Activated effector memory CD4-positive, alpha-beta T cell treated with Interleukin-2 at 50 U/mL for 16 hours (primary cell): ENCODE measurements around the gene TRIM26.

Experiments
- DNase-seq: peaks from one replicate; pipeline ENCODE4 v3.0.0-alpha.2; 2020

TRIM26 gene

DNA sequence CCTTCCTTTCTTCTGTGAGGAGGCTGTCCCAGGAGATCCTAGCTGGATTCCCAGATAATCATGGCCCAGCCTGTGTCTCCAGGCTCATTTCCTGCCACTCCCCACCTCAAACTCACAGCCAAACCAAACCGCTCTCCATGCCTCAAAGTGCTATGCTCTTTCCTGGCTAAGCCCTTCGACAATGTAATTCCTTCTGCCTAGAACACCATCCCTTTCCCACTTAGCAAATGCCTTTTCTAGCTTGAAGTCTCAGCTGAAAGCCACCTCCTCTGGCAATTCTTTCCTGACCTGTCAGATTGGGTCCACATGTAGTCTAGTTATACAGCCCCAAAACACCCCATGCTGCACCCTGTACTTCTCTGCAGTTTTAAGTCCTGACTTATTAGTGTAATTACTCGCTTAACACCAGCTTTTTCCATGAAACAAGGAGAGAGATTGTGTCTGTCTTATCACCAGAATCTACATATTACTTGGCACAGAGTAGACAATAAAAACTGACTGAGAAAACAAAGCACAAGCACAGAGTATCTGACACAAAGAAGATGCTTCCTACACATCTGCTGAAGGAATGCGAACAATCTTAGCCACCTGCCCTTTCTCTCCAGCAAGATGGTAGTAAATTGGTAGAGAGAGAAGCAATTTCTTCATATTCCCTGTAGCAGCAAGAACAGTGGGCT lies 5.4 kb downstream of the TRIM26 start:
- no peak for DNase-seq

DNA sequence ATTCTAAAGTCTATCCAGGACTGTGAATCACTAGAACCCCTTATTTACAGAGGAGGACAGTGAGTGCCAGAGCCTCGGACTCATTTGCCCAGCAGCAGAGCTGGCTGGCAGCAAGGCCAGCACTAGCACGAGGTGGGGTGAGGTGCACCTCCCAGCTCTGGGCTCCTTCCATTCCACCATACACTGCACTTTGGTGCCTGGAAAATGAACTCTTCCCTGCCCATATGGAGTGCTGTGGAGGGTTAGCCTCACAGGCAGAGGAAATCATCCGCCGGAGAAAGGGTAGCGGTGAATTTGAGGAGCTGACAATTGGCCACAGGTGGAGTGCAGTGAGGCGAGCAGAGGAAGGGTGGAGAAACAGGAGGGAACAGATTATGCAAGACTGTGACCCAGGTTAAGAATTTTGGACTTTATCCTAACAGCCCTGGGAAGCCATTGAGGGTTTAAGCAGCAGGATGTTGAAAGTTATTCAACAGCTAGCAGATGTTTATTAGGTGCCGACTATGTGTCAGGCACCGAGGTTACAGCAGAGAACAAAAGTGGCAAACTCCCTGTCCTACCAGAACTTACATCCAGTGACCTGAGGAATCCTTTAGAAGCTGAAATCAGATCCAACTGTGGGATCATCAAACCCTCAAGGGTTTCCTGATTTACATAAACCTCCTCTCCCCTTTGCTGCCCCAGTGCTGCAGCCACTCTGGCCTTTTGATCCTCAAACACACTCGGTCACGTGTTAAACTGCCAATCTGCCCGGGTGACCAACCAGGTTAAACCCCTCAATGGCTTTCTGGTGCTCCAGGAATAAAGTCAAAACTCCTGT lies 6.2 kb downstream of the TRIM26 start:
- no peak for DNase-seq

DNA sequence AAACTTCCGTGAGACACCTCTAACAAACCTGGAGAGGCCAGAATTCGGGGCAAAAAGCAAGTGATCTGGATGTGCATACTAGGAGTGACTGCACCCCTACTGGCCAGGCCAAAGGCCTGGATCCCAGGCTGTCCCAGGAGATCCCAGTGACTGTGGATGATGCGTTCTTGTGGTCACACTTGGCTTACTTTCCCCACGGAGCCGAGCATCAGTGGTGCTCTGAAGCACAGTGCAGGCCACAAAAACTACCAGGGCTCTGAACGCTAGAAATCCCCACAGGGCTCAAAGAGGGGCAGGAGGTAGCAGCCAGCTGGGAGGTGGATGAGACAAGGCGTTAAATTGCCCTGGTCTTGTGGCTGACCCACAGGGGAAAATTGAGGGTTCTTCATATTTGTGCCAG lies 7.1 kb downstream of the TRIM26 start:
- DNase-seq, result no peak

DNA sequence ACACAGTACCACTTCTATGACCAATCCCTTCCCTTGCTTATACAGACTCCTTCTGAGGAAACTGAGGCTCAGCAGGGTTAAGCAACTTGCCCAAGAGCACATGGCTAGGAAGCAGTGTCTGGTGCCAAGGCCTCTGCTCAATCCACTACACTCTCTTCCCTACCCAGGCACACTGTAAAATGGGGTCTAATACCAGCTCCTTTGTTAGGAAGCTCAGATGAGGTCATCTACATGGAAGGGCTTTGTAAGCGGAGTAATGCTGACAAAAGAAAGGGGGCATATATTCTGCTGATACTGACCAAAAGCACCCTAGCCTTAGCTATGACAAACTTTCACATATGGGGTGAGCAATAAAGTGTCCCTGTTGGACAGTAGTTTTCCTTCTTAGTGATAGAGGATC lies 9.1 kb downstream of the TRIM26 start:
- no peak for DNase-seq

DNA sequence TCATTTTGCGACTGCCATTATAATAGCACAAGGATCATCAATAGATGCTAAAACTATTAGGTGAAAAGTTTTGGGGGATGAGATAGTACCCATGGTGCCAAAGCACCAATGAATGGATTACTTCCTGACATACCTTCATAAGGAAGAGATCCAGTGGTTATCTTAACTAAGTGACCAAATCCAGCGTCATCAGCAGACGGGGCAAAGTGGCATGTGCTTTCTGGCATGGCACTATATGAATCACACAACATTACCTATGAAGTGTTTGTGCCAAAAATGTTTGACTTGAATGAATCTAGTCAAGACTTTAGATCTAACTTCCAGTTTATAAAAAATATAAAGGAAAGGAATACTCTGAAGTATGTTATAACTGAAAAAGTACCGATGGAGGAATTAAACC lies 10.8 kb downstream of the TRIM26 start:
- no peak for DNase-seq

DNA sequence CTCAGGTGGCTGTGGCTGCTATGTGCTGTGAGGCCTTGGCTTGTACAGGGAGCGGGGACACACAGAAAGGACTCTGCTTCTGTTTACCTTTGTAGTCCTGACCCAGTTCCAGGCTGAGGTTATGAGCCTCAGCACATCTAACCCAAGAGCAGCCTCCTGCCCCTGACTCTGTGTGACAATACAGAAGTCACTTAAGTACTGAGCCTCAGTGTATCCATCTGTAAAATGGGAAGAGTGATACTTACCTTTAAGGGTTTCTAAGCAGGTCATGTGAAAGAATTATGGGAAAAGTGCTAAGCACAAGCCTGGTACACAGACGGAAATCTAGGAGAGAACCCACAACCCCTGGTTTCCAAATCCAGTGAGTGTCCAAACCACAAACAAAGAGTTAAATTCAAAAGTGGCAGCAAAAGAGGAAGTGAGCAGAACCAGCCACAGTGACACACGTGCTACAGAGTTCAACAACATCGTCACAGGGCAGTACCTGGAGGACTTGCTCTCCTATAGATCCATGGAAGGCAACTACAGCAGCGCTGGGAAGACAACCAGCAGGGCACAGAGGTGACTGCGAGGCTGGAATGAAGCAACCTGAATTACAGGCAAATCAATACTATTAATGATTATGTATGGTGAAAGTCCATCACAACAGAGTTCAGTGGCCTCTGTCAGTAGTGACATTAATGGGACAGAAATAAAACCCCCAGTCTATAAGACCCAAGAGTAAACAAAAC lies 12.5 kb downstream of the TRIM26 start:
- no peak for DNase-seq

DNA sequence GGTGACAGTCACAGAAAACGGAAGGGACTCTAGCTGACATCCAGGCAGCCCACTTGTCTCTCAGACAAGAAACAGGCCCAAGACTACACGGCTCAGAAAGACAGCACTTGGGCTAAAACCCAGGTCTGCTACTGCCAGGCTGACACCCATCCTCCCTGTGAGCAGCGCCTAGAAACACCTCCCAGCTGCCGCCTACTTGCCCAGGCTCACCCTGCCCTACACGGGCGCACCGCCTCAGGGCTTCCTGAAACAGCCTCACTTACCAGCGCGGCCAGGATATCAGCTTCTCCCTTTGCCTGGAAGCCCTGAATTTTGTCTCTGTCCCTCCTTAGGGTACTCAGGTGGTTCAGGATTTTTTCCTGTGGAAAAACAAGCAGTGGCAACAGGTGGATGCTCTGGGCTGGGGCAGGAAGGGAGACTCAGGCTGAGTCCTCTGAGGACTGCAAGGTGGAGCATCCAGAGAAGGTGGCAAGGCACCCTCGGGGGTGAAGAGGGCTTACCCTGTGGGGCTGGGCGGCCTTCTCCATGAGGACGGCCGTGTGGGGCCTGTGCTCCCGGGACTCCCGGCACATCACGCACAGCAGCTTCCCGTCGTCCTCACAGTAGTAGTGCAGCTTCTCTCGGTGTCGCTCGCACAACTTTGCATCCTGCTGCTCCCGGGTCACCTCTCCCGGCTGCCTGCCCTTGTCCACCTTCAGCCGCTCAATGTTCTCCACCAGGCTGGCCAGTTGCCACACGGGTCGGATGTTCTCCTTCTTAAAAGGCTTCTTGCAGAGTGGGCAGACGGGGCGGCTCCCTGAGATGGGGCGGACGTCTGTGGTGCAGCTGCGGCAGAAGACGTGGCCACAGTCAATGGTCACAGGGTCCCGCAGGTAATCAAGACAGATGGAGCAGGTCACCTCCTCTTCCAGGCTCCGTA lies 14.8 kb downstream of the TRIM26 start:
- no peak for DNase-seq

DNA sequence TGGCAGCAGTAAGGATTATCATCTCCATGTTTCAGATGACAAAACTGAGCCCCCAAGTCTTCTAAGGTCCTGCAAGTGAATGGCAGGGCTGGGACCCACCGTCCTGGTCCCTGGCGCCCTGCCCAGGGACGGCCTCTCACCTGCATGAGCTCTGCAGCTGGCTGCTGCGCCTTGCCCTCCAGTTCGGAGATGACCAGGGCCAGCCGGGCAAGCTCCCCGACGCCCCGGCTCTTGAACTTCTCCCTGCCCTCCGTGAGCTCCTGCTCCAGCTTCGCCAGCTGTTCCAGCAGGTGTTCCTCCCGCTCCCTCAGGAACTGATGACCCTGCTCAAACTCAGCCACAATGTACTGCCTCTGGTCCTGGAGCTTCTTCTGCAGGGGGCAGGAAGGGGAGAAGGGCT lies 16.8 kb downstream of the TRIM26 start:
- DNase-seq, result no peak

DNA sequence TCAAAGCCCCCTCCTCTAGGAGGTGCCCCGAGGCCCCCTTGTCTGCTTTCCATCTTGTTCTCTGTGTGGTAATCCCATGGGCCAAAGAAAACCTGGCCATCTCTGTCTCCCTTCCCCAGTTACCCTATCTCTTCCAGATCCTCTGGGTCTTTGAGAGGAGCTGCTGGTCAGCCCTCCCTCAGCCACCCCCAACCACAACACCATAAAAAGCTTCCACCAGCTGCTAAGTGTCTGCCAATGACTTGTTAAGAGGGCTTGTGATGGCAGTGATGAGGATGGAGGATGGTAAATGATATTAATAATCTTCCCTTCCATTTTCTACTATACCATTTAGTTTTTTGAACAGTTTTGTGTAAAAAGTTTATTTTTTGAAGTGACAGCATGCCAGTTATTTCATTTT lies 17.3 kb downstream of the TRIM26 start:
- DNase-seq, result no peak

DNA sequence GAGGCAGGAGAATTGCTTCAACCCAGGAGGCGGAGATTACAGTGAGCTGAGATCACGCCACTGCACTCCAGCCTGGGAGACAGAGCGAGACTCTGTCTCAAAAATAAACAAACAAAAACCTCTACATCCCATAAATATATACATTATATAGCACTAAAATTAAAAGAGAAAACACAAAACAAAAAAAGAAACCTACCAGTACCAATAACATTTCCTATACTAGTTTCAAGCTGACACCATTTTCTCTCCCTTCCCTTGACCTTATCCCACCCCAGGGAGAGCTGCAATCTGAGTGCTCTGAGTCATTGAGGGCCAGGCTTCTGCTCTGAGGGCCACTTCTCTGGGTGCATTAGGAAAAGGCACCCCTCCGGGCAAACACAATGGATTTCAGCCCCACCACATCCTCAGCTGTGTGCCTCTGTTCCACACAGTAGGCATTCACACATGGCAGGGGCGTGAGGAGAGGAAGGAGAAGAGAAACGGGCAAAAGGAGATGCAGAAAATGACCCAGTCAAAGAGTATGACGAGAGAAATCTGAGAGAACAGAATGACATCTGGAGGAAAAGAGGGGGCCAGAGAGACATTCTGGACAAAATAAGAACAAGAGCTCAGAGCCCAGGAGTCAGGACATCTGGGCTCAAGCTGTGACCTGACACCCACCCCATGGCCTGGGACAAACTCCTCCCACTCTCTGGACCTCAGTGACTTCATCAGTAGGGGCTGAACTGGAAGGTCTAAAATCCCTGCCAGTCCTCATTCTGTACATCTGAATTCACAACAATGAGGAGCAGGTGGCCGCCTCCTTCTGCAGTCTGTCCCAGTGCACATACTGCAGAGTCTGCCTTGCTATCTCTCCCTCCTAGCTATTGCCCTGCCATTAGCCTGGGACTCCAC lies 18.2 kb downstream of the TRIM26 start:
- DNase-seq, result no peak

DNA sequence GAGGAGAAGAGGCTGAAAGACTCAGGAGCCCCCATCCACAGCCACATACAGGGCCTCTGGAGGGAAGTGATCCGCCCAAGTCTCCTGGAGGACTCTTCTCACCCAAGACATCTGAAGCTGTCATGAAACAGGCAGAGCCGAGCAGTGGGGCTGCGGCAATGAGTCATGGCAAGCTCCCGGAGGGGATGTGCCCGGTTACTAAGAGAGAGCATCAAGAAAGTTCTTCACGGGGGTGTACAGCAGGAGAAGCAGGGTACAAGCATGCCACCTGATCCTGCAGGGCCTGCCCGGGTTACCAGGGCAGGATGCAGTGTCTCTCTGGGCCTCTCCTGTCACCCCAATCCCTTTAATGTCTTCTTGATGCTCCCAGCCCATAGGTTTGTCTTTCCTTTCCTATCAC lies 21.1 kb downstream of the TRIM26 start:
- DNase-seq, result no peak

DNA sequence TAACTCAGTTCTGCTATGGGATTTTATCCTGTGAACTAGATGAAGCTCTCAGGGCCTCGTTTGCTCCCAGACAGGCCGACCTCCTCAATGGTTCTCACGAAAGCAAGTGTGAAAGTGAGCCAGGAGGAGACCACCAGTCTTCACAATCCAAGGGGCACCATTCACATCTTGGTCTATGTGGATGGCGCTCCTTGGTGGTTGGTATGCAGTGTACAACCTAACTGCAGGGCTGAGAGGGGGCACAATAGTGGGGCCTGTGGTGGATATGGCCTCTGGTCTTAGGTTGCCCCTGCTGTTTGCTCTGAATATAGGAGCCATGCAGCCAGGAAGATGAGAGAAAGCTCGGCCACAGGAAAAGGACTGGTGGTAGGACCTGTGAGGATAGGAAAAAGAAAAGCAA lies 24.7 kb downstream of the TRIM26 start:
- no peak for DNase-seq

DNA sequence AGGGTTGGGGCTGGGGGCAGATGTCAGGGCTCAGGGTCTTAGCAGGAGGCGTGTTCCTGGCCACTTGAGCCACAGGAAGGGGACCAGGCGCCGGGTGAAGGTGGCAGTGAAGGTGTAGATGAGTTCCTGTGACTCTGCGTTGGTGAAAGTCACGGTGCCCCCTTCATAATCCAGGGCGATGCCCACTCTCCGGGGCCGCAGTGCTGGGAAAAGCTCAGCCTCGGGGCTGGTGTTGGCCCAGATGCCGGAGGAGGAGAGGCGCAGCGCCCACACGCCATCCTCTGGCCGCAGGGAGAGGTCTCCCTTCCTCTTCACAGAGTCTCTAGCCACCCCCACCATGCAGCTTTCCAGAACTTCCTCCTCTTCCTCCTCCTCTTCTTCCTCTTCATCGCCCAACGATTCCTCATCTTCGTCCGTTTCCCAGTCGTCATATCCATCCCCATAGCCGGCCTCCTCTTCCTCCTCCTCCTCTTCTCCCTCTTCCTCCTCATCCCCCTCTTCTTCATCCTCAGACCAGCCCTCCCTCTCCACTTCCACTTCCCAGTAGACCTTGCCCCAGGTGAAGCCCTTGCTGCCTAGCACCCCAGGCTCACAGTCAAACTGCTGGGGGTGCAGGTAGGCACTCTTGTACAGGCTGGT lies 27.2 kb downstream of the TRIM26 start:
- no peak for DNase-seq

DNA sequence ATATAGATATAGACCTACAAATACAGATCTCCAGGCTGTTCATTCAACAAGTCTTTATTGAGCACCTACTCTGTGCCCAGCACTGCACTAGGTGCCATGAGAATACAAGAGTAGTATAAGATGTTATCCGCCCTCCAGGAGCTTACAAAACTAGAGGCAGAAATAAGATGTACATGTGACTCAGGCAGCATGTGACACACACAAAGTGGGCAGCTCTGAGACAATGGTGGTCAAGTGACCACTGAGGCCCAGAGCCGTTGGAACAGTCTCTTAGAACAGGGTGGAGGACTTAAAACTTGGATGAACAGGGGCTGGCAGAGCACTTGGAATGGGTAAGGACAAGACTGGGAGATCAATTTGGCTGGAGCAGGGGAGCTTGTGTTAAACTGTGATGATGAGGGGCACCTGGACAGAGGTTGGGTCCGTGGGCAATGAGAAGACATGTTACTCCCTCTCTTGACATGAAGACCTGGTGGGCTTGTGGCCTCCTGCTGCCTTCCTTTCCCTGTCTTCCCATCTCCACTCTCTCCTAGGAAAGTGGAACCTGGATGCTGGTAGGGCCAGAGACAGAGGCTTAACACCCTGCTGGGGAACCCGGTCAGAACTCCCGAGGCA lies 28.7 kb downstream of the TRIM26 start:
- DNase-seq, result no peak

DNA sequence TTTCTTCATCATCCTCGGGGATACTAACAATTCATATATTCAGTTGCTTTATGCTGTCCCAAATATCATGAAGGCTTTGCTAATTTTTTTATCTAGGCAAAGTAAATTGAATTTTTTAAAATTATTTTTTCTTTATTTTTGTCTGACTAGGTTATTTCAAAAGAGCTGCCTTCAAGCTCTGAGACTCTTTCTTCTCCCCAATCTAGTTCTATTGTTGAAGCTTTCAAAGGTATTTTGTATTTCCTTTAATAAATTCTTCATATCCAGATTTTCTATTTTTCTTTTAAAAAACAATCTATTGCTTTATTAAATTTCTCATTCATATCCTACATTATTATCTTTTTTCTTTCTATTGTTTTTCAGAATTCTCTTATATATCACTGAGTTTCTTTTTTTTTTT lies 33.1 kb downstream of the TRIM26 start:
- DNase-seq, result no peak

DNA sequence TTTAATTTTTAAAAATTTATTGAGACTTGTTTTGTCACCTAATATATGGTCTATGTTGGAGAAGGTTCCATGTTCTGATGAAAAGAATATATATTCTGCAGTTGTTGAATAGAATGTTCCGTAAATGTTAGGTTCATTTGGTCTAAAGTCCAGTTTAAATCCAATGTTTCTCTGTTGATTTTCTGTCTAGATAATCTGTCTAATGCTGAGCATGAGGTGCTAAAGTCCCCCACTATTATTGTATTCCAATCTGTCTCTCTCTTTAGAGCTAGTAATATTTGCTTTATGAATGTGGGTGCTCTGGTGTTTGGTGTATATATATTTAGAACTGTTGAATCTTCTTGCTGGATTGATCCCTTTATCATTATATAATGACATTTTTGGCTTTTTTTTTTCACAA lies 34.4 kb downstream of the TRIM26 start:
- no peak for DNase-seq

DNA sequence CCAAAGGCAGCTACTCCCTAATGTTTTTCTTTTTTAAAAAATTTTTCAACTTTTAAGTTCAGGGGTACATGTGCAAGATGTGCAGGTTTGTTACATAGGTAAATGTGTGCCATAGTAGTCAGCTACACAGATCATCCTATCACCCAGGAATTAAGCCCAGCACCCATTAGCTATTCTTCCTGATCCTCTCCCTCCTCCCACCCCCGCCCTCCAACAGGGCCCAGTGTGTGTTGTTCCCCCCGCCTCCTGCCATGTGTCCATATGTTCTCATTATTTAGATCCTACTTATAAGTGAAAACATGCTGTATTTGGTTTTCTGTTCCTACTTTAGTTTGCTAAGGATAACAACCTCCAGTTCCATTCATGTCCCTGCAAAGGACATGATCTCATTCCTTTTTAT lies 37.4 kb downstream of the TRIM26 start:
- no peak for DNase-seq

DNA sequence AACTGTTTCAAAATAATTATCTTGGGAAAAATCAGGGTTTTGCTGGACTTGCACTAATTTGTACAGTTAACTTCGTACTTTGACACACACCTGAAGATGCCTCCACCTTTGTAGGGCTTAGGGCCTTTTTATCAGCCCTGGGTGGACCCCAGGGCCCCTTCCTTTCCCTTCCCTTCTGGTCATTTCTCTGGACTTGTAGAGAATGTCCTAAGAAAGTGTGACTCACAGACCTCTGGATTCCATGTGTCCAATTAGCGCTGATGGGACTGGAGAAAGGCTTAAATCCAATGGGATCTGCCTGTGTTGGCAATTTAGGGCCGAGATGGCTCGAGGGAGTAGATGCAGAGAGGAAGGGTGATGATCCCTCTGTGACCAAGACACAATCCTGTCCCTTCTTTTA lies 40.5 kb downstream of the TRIM26 start:
- no peak for DNase-seq

DNA sequence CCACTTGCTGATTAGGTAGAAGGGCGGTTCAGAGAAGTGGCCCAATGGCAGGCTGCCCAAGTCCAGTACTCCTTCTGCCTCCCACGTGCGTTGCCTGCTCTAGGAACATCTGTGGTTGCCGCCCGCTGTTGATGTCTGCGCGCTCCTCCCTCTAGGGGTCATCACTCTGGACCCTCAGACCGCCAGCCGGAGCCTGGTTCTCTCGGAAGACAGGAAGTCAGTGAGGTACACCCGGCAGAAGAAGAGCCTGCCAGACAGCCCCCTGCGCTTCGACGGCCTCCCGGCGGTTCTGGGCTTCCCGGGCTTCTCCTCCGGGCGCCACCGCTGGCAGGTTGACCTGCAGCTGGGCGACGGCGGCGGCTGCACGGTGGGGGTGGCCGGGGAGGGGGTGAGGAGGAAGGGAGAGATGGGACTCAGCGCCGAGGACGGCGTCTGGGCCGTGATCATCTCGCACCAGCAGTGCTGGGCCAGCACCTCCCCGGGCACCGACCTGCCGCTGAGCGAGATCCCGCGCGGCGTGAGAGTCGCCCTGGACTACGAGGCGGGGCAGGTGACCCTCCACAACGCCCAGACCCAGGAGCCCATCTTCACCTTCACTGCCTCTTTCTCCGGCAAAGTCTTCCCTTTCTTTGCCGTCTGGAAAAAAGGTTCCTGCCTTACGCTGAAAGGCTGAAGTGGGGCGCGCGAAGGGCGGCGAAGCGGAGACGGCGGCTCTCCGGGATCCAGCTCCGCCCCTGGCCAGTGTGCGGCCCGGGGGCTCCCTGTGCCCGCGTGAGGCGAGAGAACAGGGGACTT lies 41.3 kb downstream of the TRIM26 start:
- DNase-seq, result no peak
